Activated CD8-positive, alpha-beta T cell treated with anti-CD3 and anti-CD28 coated beads for 36 hours (primary cell): ENCODE measurements around the gene SMYD2. TPM values are rescaled to one million over a fixed set of nuclear protein-coding genes. Genes with fewer than 3 reads are reported as not detected.

Source experiments
- ATAC-seq: fragments of 200-7000 bp; cut with Tn5 transposase; one replicate; pipeline ENCODE4 v1.10.0; 2021; ENCODE audit warnings: mild to moderate bottlenecking, moderate library complexity
- CTCF ChIA-PET: fragments of 350-600 bp; sonication (Branson Sonifier 250); formaldehyde crosslinking; loops from one replicate; lab custom pipeline; 2021; ENCODE audit warnings: antibody characterized with exemption; lab: Charles Lee
- POLR2A ChIA-PET: fragments of 350-600 bp; sonication (Branson Sonifier 250); formaldehyde crosslinking; loops from one replicate; lab custom pipeline; 2021; ENCODE audit warnings: antibody characterized with exemption; lab: Charles Lee
- DNase-seq: peaks from one replicate; pipeline ENCODE4 v3.0.0-alpha.2; 2020
- H3K27ac Mint-ChIP-seq: one replicate; pipeline ENCODE4 v1.8.0; 2021; ENCODE audit warnings: mild to moderate bottlenecking, mixed read lengths
- H3K27me3 Mint-ChIP-seq: one replicate; pipeline ENCODE4 v1.8.0; 2021; ENCODE audit warnings: mixed read lengths
- H3K36me3 Mint-ChIP-seq: one replicate; pipeline ENCODE4 v1.8.0; 2021; ENCODE audit warnings: low read depth, mixed read lengths
- H3K4me1 Mint-ChIP-seq: one replicate; pipeline ENCODE4 v1.8.0; 2021; ENCODE audit warnings: low read depth, mixed read lengths
- H3K4me3 Mint-ChIP-seq: one replicate; pipeline ENCODE4 v1.8.0; 2021; ENCODE audit warnings: mild to moderate bottlenecking, moderate library complexity, mixed read lengths
- H3K9me3 Mint-ChIP-seq: one replicate; pipeline ENCODE4 v1.8.0; 2021; ENCODE audit warnings: mixed read lengths
- intact Hi-C: fragments of 100-400 bp; cut with micrococcal nuclease; formaldehyde crosslinking; loops from one replicate; pipeline ENCODE4 v1.10.0; 2022
- total RNA-seq, 2 experiments: library from RNA; stranded (reverse); gene quantifications; one replicate each; pipeline ENCODE4 v1.2.3, GENCODE V29; 2021
- TF ChIP-seq, protein P1 (sequence below): fragments of 200-600 bp; IDR thresholded peaks from one replicate; pipeline ENCODE4 v1.8.0; 2022; ENCODE audit warnings: antibody characterized with exemption, mild to moderate bottlenecking

Gene SMYD2
- total RNA-seq, 2 experiments from 2014 or later = 37.4 to 40.6 TPM

DNA sequence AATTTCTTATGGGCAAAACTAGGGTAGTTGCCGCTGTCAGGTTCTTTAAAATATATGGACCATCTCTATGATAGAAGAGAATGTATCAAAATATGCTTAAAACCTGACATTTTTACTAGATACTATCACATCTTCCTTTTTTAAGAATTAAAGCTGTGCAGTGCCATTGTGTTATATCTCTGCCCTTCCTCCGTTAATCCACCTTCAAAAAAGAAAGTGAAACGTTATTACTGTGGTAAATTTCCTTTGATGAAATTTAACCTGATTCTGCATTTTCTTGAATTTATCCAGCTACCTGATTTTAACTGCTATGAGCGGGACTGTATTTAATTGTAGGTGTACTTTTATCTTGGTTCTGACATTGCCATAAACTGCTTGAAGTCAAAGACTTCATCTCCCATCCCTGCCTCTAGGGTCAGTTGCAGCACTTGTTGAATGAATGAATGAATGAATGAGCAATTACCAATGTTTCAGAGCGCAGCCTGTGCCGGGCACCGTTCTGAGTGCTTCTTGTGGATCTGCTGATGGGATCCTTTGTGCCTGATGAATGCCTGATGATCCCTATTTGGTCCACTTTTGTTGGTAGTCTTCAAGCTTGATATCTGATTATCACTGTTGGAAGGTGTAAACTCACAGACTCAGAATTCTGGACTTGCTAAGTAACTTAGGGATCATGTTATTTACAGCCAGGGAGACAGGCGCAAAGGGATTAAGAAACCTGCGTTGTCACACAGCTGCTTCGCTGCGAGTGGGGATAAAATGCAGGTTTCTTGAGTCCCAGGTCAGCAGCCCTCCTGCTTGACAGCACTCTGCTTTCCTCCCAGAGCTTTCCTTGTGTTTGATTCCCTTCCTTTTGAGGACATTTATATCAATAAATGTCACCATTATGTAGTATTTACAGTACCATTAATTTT lies 30.1 kb downstream of the SMYD2 start:
- Mint-ChIP-seq H3K4me1 (peaks cover 28% of the 10 kb centered on the region), H3K9me3 (no peaks in the 10 kb centered on the region), H3K27ac (no peak overlapping the region), H3K27me3 (no peaks in the 10 kb centered on the region), H3K4me3 (peak overlapping the region; percentile 51), H3K36me3 (peaks cover 6% of the 10 kb centered on the region)
- ATAC-seq (peak; percentile 45), DNase-seq (no peak)
- ChIA-PET CTCF (interaction anchor here (1.3 to 2.1 kb wide), 3 partner anchors 18 to 49 kb away, joined by 4 to 14 read pairs (median 10); no protein-coding TSS in a partner anchor), POLR2A (no interaction called here)
- TF ChIP-seq, protein P1, sequence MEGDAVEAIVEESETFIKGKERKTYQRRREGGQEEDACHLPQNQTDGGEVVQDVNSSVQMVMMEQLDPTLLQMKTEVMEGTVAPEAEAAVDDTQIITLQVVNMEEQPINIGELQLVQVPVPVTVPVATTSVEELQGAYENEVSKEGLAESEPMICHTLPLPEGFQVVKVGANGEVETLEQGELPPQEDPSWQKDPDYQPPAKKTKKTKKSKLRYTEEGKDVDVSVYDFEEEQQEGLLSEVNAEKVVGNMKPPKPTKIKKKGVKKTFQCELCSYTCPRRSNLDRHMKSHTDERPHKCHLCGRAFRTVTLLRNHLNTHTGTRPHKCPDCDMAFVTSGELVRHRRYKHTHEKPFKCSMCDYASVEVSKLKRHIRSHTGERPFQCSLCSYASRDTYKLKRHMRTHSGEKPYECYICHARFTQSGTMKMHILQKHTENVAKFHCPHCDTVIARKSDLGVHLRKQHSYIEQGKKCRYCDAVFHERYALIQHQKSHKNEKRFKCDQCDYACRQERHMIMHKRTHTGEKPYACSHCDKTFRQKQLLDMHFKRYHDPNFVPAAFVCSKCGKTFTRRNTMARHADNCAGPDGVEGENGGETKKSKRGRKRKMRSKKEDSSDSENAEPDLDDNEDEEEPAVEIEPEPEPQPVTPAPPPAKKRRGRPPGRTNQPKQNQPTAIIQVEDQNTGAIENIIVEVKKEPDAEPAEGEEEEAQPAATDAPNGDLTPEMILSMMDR = no peak
- intact Hi-C loops = no loop called here

DNA sequence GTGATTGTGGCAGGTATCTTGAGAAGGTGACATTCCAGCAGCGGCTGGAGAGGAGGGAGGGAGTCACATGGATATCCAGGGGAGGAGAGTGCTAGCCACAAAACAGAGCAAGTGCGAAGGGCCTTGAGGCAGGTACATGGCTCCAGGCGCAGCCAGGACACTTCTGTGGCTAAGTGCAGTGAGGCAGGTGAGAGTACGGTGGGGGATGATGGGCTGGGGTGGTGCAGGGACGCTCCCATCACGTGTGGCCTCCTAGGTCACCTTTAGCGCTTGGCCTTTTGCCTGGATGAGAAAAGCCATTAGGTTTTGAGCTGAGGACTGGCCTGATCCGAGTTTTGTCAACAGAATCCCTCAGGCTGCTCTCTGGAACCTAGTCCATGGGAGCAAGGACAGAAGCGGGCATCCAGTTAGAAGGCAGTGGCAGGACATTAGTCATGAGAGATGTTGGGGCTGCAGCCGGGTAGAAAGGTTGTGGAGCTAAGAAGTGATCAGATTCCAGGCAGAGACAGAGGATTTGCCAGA lies 31.6 kb downstream of the SMYD2 start:
- peaks cover 8% of the 10 kb centered on the region for H3K36me3 Mint-ChIP-seq
- DNase-seq = no peak
- ChIA-PET CTCF (interaction anchor here (1.4 to 10.1 kb wide), 3 partner anchors 18 to 51 kb away, joined by 5 to 103 read pairs (median 14); no protein-coding TSS in a partner anchor), POLR2A (no interaction called here)
- intact Hi-C loops = no loop called here
- no peaks in the 10 kb centered on the region for H3K27me3 Mint-ChIP-seq
- H3K4me3 Mint-ChIP-seq = no peak overlapping the region
- TF ChIP-seq, protein P1 = no peak
- H3K9me3 Mint-ChIP-seq = no peaks in the 10 kb centered on the region
- ATAC-seq = no peak
- no peak overlapping the region for H3K27ac Mint-ChIP-seq
- H3K4me1 Mint-ChIP-seq = peaks cover 28% of the 10 kb centered on the region

DNA sequence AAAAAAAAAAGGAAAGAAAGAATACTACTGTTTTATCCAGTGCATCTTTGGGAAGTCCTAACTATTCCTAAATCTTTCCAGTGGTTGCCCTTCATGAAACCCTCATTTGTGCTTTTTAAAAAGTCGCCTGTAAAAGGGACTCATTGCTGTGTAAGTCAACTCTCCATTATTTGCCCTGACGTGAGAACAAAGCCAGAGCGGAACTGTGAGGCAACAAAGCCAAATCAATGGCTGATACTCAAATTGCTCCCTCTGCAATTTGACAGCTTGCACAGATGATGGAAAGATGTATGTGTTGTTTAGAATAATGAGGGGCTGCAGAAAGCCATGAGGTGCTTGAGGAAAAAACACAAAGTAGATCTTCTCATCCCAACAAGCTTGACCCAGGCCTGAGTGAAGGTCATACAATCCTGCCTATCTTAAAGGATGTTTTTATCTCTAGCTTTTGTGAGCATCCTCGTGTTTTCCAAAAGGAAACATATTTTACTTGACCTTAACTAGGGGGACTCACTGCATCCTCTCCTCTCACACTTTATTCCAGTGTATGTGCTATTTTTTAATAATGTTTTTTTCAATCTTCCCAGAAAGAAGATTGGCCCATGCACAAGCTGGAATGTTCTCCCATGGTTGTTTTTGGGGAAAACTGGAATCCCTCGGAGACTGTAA lies 33.4 kb downstream of the SMYD2 start:
- H3K27me3 Mint-ChIP-seq = no peaks in the 10 kb centered on the region
- intact Hi-C loops = no loop called here
- H3K36me3 Mint-ChIP-seq = peaks cover 17% of the 10 kb centered on the region
- no peaks in the 10 kb centered on the region for H3K9me3 Mint-ChIP-seq
- H3K4me1 Mint-ChIP-seq = peaks cover 17% of the 10 kb centered on the region
- POLR2A ChIA-PET = interaction anchor here (1.5 kb wide), 1 partner anchor 42 kb away, joined by 4 read pairs; no protein-coding TSS in a partner anchor
- TF ChIP-seq, protein P1 = no peak
- no peak overlapping the region for H3K27ac Mint-ChIP-seq
- no peak for DNase-seq
- CTCF ChIA-PET = interaction anchor here (2.4 to 10.1 kb wide), 2 partner anchors 16 to 53 kb away, joined by 11 to 103 read pairs; no protein-coding TSS in a partner anchor
- ATAC-seq = no peak
- H3K4me3 Mint-ChIP-seq = no peak overlapping the region

DNA sequence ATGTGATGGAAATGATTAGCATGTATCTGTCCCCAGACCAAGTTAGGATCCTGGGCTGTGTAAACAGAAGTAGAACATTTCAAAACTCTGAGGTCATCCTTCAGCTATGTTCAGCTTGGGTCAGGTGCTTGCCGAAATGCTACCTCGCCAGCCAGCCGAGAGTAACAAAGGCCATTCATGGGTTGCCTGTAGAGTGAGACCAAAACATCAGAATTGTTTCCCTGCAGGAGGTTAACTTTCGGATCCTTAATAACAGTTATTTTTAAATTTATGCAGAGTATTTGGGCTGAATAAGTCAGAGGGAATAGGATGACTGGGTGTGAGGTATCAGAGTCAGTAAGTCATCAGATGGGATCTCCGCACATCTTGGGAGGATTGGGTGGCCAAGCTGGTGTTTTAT lies 35.6 kb downstream of the SMYD2 start:
- POLR2A ChIA-PET = no interaction called here
- no peak for DNase-seq
- intact Hi-C loops = no loop called here
- H3K27me3 Mint-ChIP-seq = no peaks in the 10 kb centered on the region
- ATAC-seq = no peak
- H3K27ac Mint-ChIP-seq = no peak overlapping the region
- CTCF ChIA-PET = interaction anchor here (1.1 to 10.1 kb wide), 4 partner anchors 14 to 58 kb away, joined by 4 to 103 read pairs (median 18); no protein-coding TSS in a partner anchor
- peaks cover 21% of the 10 kb centered on the region for H3K36me3 Mint-ChIP-seq
- TF ChIP-seq, protein P1 = no peak
- no peaks in the 10 kb centered on the region for H3K9me3 Mint-ChIP-seq
- H3K4me1 Mint-ChIP-seq = peaks cover 2% of the 10 kb centered on the region
- H3K4me3 Mint-ChIP-seq = no peak overlapping the region
